Activated gamma-delta T cell treated with Interleukin-2 at 50 U/mL for 16 hours (primary cell): ENCODE results near the gene SGCD.
"Not testable (repeated sequence)": the region's sequence is repeated elsewhere in the genome, so short reads cannot be mapped to it uniquely, and the experiment has no call there.

Source experiments
- DNase-seq: peaks from one replicate; pipeline ENCODE4 v3.0.0-alpha.2; 2020

SGCD gene

DNA sequence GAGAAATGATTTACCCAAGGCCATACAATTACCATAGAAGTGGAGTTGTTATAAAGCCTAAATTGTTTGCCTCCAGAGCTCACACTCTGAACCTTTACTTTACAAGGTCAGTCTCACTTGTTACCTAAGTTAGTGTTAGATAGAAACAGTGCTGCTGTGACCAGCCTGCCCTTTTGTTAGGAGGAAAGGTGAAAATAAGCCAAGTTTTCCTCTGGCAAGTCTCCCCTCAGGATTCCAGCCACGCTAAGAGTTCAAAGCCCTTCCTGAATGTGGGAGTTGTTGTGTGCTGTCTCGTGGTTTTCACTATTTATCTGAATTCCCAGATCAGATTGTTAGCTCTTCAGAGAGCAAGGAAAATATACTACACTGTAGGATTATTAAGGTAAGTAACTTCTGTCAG lies 260.0 kb downstream of the SGCD start:
- no peak for DNase-seq

DNA sequence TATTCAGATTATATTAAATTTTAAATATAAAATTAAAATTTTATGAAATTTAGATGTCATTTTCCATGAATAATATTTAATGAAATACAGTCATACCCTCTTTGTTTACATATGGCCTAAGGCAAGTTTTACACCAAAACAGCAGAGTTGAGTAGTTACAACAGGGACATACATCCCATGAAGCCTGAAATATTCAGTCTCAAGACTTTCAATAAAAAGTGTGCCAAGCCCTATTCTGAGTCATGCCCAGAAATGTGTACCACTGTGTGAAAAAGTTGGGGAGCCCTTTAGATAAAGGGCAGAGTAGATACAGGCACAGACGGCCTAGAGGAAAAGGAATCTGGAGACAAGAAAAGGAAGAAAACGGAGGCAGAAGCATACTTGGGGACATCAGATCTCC lies 261.3 kb downstream of the SGCD start:
- DNase-seq = no peak

DNA sequence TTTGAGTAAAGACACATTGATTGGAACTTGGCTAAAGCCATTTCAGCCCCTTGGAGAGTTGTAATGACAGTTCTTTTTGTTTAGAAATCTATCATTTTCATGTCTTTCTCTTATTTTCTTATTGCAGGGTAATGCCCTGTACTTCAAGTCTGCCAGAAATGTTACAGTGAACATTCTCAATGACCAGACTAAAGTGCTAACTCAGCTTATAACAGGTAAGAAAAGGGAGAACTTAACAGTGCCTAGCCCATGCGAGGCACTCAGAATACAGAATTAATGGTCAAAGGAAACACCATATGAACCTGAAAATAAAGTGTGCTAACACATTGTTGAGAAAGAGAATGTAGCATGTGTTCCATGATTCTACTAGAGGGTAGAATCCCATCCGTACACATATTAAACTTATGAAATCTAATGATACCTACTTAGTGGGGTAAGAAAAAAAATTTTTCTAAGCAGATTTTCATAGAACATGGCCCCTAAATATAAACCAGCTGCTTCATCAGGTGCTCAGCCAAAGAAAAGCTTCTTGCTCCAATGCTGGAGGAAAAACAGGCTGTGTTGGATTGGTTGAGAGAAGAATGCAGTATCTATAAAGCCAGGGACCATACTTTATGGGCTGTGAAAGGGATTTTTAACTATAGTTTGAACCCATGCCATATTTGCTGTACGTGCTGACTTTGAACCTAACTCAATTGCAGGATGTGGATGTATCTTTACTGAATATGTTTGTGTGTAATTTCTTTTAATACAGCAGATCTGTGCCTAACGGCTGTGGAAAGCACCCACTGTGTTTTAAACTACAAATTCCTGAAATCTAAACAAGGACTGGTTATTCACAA lies 262.4 kb downstream of the SGCD start:
- no peak for DNase-seq

DNA sequence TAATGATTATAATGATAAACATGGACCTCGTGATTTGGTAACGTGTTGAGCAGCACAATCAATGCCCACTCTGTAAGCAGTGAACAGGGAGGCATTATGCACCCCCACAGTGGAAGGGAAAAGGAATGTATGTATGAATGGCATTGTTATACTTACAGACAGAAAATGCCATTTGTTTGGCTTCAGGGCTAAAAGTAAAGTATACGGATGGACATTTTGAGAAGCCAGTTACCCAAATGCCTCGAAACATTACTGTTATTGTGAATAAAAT lies 262.9 kb downstream of the SGCD start:
- DNase-seq = no peak

DNA sequence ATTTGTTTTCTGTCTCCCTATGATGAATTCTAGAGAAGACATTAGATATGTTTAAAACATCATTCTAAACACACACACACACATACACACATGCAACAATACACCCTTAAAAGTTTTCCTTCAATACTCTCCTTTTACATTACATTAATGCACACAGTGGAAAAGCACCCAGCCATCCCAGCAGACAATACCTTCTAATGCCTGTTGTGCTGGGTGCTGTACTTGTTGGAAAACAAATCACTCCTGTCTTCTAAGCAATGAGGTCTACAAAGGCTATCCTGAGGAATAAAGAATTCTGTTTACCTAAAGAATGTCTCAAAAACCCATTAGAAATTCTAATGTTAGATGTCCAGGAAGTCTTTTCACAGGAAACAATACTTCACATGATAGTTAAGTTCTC lies 264.0 kb downstream of the SGCD start:
- DNase-seq = no peak

DNA sequence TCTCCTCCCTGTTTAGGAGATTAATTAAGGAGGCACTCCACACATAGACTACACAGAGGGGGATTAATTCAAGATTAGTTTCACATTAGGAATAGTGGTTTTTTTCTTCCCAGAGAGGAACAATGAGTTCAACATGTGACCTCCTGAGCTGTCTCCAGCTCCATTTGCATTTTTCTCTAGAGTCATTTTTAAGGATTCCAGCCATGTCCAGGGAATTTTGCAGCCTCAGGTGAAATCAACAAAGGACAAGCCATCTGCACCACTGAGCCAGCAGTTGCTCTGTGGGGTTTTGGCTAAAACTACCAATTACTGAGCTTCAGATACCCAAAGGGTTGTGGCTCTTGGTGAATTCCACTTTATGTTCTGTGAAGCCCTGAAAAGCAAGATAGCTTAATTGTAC lies 264.7 kb downstream of the SGCD start:
- no peak for DNase-seq

DNA sequence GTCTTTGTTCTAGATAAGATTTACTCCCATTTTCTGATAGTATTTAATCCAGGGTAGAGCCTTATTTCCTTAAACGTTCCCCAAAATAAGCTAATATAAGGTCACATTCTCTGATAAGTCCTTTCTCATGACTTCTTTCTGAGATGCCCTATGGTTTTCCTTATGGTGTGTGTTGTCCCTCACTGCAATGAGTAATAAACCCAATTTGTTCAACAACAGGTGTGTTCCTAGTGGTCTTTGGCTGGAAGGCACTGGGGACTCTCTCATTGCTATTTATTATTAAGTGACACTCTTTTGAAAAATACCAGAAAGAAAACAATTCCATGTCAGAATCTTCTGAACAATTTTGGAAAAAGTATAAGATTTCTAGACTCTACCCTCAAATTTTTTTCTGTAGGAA lies 266.6 kb downstream of the SGCD start:
- no peak for DNase-seq

DNA sequence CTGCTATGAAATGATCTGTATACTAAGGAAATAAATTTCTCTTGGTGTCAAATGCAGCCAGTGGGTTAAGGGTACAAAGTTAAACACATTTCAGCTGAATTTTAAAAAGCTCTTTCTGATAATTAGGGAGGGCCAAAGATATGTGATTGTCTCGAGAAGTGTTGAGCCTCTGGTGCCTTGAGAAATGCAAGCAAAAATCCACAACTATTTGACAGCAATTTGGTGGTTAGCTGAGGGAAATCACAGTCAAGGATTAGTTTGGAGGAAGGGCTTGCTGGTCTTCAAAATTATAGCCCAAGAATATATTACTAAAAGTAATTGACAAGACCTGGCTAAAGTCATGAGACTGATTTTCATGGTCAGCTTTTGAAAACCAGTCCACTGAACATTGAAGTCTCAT lies 267.4 kb downstream of the SGCD start:
- DNase-seq = no peak

DNA sequence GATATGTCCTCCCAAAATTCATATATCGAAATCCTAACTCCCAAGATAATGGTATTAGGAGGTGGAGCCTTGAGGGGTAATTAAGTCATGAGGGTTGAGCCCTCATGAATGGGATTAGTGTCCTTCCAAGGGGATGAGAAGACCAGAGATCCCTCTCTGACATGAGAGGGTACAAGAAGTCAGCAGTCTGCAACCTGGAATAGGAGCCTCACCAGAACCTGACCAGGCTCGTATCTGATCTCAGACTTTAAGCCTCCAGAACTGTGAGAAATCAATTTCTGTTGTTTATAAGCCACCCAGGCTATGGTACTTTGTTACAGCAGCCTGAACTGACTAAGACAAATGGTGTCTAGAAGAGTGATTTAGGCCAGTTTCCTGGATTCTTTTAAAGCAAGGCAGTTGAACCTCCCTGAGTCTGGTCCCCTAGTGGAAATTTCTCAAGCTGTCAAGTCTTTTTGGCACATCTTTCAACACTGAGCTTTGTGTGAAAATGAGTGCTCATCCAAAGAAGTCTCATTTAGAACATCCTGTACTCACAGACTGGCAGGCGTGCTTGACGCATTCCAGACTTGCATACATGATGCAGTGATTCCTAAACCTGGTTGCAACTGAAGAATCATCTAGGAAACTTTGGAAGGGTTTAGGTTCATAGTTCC lies 268.3 kb downstream of the SGCD start:
- DNase-seq = no peak

DNA sequence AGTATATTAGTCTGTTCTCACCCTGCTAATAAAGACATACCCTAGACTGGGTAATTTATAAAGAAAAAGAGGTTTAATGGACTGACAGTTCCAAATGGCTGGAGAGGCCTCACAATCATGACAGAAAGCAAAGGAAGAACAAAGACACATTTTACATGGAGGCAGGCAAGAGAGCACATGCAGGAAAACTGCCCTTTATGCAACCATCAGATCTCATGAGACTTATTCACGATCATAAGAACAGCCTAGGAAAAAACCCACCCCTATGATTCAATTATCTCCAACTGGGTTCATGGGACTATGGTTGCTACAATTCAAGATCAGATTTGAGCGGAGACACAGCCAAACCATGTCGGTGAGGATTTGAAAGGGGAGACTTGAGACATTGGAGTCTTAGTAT lies 270.3 kb downstream of the SGCD start:
- DNase-seq = no peak

DNA sequence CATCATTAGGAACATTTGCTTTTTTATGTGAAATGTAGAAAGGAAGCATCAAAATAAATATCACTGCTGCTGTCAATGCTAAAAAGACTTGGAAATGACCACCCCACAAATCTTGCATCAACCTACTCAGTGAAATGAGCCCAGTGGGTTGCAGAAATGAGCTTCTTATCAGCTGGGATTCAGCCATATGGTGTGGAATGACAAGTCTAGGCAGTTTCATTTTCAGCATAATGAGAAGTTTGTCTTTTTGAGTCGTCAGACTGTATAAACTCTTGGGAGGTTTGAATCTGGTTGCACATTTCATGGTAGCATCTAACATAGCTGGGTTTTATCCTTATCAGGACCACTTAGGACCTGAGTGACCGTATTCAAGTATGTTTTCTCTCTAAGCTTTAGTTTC lies 272.0 kb downstream of the SGCD start:
- no peak for DNase-seq

DNA sequence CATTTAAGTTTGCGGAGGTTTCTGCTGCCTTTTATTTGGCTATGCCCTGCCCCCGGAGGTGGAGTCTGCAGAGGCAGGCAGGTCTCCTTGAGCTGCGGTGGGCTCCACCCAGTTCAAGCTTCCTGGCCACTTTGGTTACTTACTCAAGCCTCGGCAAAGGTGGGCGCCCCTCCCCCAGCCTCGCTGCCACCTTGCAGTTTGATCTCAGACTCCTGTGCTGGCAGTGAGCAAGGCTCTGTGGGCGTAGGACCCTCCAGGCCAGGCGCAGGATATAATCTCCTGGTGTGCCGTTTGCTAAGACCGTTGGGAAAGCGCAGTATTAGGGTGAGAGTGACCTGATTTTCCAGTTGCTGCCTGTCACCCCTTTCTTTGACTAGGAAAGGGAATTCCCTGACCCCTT lies 283.6 kb downstream of the SGCD start:
- not testable (repeated sequence) for DNase-seq

DNA sequence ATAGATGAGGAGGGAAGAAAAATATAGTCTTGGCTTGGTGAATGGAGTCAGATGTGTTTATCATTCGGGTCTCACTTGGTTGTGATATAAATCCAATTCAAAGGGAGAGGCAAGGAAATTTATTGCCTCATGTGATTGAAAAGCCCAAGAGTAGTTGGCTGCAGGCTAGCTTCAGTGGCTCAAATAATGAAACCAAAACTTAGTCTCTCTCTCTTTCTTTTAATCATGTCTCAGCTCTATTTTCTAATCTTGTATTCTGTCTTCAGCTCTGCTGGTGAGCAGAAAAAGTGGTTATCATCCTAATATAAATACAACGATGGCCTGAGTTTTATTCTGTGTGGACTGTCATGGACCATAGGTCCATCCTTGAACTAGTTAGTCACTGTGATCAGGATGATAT lies 288.9 kb downstream of the SGCD start:
- DNase-seq = no peak

DNA sequence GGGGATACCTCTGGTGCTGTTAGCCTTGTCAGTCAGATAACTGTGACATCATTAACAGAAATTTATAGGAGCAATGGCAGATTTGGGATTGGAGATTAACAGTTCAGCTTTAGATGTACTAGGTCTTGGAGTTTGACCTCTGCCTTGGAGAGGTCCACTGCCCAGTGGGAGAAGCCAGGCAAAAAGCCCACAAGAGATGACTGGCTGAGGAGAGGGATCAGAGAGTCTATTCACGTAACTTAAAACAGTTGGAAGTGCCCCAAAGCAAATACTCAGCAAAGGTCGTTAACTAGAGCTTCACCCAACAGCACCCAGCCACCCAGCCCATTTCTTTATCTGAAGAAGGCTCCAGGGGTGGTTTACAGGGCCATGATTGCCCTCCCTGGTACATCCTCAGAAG lies 290.5 kb downstream of the SGCD start:
- DNase-seq = no peak

DNA sequence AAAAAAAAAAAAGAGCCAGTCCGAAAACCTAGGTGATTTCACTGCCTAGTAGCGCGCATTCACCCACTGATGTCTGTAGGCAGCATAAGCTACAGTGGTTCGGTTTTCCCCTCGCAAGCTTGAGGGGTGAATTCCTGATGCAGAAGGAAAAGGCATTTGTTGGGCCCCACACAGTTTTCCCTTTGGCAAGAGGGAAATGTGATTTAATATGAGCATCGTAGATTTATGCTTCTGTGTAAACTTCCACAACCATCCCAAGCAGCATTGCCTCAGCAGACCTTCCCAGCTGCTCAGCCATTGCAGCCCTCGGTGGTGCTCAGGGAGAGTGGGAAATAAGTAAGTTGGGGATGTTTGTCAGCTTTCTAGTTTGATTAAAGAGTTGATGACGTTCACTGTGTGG lies 291.6 kb downstream of the SGCD start:
- no peak for DNase-seq

DNA sequence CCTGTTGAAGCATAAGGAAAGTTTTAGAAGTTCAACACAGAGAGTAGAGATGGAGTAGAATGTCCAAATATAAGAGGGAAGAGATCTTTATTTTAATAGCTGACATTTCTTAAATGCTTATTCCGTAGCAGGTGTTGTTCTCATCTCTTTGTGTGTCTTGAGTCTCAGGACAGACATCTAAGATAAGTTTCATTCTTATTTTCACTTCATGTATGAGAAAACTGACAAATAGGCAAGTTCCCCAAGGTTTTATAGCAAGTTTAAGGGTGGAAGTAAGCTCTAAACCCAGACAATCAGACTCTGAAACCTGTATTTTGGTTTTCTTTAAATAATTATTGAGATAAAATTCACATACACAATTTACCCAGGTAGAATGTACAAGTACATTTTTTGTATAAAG lies 294.8 kb downstream of the SGCD start:
- no peak for DNase-seq

DNA sequence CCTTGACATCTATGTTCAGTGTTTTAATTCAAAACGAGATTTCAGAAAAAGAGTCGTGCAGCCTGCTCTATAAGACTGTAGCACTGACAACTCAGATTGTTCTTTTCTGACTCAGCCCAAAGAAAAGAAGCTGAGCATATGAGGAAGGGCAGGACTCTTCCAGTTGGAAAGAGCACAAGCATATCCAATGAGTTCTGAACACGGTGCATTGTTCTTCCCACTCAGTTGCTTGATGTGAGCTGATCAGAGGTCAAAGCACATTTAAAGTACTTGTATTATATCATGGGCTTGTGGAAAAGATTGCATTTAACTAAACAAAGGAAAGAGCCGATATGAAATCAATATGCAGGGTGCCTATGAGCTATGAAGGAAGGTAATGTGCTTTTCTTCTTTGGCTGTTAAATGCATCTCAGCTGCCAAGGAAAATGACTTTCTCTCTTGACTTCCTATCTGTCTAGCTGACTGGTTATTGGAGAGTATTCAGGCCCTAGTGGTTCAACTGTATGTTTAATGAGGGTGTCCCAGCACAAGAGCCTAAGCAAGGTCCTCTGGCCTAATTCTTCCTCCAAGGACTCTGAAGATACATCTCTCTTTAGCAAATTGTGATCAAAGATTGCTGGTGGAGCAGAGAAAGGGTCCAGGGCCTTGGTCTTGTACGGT lies 296.5 kb downstream of the SGCD start:
- DNase-seq = no peak

DNA sequence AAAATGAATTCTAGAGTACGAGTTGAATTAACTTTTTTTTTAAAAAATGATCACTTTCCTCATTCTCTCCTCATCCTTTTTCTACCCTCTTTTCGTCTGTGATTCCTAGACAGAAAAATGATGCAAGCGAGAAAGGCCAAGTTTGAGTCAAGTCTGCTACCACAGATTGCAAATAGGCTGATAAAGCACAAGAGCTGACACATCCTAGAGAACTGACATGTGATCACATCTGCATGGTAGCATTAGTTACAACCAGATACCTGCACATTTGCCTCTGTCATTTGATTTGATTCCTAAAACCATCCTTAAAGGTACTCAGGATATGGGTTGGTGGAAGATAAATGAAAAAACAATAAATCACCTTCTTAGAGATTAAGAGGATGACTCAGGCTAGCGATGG lies 297.7 kb downstream of the SGCD start:
- DNase-seq = no peak

DNA sequence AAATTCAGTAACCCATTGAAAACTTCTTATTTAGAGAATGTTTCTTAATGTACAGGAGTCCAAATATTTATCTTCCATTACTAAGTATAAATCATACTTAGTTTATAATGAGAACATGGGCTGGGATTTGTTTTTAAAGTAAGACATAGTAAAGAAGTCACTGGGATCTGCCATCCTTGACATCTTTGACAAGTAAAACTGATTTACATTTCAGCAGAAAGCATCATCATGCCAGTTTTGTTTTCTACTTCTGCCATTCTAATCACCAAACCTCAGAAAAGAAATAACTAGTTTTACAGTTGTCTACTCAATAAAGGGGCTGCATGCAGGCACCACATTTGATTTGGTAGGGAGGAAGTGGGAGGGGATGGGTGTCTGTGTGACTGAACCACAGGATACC lies 301.5 kb downstream of the SGCD start:
- DNase-seq = no peak

DNA sequence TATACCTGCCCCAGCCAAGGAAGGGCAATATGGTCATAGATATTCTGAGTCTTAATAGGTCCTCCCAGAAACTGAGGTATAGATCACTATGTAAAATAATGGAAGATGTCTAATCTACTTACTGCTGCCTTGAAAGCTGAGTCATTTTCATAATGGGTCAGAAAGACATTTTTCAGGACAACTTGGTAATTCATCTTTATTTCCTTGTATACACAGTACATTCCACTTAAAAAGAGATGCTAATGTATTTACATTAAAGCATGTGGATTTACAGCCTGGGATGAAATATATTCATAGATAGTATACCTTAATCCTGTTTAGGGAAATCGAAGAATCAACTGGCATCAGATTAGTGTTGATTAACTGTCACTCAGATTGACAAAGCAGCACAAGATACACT lies 304.0 kb downstream of the SGCD start:
- no peak for DNase-seq

DNA sequence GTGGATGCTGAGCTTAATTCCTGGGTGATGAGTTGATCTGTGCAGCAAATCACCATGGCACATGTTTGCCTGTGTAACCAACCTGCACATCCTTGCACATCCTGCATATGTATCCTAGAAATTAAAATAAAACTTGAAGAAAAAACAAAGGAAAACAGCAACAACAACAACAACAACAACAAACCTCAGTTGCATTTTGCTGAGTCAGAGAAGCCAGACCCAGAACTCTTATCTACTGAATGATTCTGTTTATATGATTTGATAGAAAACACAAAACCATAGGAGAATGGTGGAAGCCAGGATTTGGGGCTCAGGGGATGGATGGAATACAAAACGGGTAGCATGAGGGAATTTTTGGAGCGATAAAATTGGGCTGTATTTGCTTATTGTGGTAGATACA lies 307.3 kb downstream of the SGCD start:
- no peak for DNase-seq

DNA sequence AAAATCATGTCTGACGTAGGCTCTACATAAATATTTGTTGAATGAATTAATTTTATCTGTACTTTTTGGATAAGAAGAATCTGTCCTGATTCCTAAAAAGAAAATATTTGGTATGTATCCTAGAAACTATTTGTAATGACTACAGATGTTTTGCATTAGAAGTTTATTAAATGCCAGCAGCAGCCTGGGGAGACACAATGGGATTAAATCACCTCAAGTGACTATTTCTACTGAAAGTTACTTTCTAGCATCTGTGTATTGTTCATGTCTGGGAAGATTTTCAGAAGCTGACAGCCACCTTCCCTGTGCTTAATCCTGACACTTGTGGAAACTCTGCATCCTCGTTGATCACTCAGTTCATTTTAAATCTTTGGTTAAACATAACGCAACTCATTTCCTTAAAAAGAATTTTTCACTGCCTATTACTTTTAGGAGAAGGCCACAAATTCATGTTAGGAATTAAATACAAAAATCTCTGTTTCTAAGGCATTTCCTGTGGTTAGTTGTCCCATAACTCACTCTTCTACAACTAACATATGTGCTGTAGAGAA lies 313.8 kb downstream of the SGCD start:
- DNase-seq = no peak

DNA sequence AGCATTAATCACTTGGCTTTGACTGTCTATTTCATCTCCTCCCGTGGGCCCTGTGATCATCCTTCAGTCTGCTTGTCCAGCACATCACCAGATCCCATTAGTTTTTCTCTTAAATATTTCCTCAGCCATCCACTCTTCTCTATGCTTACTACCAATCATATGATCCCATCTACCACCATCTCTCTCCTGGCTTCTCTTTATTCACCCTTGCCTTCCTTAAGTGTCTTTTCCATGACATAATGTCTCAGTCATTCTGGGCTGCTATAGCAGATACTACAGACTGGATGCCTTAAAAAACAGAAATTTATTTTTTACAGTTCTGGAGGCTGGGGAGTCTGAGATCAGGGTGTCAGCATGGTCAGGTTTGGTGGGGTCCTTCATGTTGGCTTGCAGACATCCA lies 314.7 kb downstream of the SGCD start:
- DNase-seq = no peak

DNA sequence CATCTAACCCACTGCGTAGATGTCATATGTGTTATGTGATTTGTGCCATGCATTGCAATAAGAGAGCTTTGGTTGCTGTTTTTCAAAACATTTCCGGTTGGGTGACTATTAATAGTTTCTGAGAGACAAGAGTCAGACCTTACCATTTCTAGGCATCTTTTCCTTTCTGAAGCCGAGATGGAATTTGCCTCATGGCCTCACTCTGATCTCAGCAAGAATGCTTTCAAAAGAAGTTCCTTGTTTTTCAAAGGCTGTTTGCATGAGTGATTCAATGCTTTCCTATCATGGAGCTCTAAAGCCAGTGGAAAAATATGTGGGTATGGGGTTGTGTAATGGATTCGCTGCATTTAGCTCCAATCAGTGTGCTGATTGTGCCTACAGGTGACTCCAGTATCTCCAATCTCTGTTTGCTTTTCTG lies 320.1 kb downstream of the SGCD start:
- DNase-seq = no peak
